Mucosa of gallbladder (tissue), 1 donor: ENCODE results near the gene BBS12. TPM values are rescaled to one million over a fixed set of nuclear protein-coding genes. Genes with fewer than 3 reads are reported as not detected.

Experiments used
- DNase-seq: peaks from one replicate; pipeline ENCODE4 v3.0.0-alpha.2; 2020; ENCODE audit warnings: low spot score
- total RNA-seq: library from RNA; stranded (reverse); gene quantifications from one replicate; pipeline ENCODE4 v1.2.1, GENCODE V29; 2021
- donor health status: DM: no; HTN: no; CAD: no.

The BBS12 gene
- 4.1 TPM for total RNA-seq

DNA sequence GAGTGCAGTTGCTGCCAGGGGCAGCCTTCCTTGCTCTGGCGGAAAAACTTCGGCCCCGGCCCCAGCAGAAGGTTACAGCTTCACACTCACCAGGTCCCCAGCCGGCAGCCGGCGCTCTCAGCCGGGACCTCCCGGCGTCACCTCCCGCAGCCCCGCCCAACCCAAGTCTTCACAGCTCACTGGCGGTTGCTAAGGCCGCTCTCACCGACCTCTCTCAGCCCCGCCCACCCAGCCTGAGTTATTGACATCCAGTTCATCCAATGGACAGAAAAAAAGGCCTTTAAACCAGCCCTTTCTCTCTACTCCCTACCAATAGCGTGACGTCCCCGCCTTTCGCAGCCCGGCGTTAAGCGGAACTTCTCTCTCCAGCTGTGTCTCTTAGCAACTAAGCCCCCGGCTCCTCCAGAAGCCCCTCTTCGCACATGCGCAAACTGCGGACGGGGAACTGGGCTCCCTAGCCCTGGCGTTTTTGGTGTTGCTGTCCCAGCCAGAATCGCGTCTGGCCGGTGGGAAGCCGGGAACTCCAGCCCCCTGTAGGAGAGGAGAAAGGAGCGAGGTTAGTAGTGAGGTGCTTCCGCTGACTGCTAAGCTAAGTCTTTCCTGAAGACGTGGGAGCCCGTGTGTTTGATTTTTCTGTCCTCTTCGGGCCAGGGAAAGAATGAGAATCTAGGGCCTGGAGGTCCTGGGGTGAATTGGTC, at the start of gene BBS12:
Gene BBS12 (plus strand): TSS at position 376 of the 698 bp plus-strand sequence. CDS start 9,189 bp downstream, outside the sequence.
- peak; percentile 99 for DNase-seq

- no peak for DNase-seq
These were observed 45.8 kb upstream of the BBS12 start for GRCh38 chr4:122686691-122687090.

DNA sequence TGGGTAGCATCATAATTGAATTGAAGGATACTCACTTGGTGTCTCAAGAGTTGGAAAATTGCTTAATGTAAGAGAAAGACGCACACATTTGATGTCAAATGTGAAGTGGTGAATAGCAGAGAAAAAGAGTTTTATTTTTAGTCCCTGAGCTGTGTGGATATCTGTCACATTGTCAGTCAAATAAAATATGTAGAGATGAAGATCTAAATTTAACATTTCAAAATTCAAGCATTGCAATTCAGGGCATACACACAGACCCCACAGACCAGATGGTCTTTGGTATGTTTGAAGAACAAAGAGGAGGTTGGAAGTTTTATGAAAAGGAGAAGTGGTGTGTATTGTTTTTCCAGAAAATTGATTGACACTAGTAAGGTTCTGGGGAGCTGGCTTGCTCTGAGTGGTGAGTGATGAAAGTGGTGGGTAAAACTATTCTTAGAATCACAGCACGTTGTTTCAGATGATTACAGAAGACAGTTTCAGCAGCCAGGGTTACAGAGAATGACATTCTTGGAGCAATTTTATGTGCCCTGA, 44.9 kb upstream of the BBS12 start:
- DNase-seq = no peak

- no peak for DNase-seq
These were observed 43.9 kb upstream of the BBS12 start for GRCh38 chr4:122688529-122689140.

DNA sequence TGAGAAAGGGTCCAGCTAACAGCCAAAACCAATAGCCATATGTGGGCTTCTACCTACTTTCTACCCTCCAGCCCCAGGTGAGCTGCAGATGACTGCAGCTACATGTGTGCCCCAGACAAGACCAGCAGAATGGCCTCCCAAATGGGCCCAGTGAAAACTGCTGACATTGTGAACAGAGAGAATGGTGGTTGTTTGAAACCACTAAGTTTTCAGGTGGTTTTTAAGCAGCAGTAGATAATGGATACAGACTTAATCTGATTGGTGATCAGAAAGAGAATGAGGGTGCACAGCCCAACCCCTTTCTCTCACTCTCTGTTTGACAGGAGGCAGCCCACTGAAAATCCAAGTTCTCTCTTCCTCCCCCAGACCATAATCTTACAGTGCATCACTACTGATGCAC, 42.5 kb upstream of the BBS12 start:
- DNase-seq = no peak

- DNase-seq = no peak
These were observed 40.5 kb upstream of the BBS12 start for GRCh38 chr4:122691988-122692387.

DNA sequence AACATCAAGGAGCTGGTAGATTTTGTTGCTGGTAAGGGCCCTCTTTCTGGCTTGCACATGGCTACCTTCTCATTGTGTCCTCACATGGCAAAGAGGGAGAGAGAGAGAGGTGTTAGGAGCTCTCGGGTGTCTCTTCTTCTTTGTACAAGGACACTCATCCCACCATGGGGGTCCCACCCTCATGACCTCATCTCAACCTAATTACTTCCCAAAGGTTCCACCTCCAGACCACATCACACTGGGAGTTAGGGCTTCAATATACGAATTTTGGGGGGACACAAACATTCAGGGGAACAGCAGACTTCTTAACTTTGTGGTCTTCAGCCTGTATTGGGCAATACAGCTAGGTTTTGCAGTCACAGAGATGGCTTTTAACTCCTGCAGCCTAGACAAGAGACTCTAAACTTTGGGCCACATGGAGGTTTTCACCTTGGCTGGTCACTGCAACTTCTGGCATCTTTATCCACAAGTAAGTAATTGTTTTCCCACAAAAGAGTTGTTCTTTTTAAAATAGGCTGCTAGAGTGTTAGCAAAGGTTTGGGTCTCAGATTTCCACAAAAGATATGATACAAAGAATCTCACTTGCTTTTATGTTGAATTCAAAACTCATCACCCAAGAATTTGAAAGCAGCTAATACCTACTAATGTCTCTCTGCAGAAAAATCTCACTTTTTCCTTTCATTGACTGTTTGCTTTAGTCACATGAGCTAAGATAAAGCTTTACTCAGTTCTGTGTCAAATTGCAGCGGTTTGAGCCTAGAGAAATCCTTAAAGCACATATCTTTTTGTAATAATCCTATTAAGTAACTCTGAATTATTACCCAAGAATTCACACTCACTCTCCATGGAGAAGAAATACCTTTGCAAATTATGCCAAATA, 39.6 kb upstream of the BBS12 start:
- no peak for DNase-seq

GRCh38 chr4:122695226-122695625, 37.3 kb upstream of the BBS12 start:
- no peak for DNase-seq

DNA sequence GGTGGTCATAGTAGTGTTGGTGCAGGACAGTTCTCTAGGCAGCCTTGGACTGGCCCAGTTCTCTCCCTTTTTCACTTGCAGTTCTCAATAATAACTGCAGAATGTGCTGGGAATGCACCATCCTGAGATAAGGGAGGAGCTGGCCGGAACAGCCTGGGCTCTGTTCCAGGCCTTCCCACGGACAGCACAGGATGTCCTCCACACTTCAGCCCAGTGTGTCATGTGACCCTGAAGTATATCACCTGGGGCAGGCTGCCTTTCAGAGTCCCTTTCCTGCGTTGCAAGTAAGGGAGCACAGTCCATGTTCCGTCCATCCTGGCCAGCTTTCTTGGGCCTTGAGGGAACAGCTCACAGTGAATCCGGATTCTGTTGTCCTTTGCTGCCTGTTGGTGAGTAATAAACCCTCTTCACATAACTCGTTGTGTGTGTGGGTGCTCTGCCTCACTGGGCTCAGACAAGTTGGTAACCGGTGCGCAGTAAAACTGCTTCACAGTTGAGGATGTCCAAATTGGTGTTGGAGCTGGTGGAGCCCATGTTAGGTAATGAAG, 32.3 kb upstream of the BBS12 start:
- DNase-seq = peak; percentile 30

- DNase-seq = no peak
These were observed 31.4 kb upstream of the BBS12 start for GRCh38 chr4:122701061-122701460.

GRCh38 chr4:122701965-122702364, 30.5 kb upstream of the BBS12 start:
- DNase-seq = no peak

DNA sequence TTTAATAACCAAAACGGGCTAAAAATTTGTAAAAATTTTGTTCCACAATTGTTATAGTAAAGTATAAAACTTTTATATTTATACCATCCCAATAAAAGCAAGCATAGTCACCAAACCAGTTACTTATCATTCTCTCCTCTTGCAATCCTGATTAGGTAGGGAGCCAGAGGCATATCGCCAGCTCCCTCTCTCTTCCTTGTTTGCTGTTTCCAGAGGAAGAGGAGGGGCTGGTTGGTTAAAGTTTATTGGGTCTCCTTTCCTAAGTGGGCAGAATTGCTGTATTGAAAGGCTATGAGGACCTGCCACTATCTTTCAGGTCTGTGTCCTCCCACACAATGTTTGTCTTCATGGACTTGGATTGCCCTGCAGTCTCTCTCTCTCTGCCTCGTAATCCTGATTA, 29.6 kb upstream of the BBS12 start:
- no peak for DNase-seq

- no peak for DNase-seq
These were observed 28.6 kb upstream of the BBS12 start for GRCh38 chr4:122703868-122704267.

DNA sequence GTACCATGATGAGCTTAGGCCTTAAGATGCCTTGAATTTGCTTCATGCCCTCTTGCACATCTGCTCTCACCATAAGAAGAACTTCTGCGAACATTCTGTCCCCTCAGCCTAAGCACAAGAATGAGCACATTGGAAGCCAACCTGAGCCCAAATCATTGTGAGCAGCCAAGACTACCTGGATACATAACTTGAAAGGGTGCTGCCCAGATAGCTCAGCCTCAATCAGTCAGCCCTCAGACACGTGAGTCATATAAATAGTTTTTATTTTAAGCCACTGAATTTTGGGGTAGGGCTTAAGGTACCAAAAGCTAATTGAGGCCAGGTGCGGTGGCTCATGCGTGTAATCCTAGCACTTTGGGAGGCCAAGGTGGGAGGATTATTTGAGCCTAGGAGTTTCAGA, 27.5 kb upstream of the BBS12 start:
- no peak for DNase-seq

DNA sequence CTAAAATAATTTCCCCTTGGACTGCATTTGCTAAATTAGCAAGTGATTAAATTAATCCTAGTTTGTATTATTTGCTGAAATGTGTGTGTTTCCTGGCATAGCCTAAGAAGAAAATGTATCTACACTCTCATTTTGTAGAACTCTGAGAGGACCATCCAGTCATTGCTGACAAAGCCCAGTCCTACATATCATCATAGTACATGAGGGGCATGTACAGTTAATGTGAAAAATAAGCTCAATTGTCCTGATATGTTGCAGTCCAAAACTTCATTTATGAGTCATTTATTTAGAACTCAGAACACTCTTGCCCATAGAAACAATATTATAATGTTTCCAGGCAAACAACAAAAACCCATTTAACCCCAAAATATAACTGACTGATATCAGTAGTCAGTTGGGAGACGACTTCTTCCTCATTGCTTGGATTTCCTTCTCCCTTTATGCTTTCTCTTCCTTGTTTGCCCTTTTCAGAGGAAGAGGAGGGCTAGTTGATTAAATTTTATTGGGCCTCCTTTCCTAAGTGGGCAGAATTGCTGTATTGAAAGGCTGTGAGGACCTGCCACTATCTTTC, 26.9 kb upstream of the BBS12 start:
- no peak for DNase-seq

DNA sequence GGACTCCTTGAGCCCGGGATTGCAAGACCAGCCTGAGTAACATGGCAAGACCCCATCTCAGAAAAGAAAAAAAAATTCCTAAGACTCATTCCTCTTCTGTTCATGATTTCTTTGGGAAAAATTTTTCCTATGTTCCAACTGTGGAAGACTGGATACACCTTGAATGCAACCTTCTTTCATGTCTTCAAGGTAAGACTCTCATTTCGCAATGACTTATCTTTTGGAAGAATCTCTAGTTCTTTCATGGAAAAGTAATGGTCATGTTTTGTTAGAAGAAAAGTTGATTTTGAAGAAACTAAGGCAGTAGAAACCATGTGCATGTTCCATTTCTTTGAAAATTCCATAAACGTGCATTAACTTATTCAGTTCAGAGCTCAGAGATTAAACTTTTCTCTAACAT, 26.0 kb upstream of the BBS12 start:
- DNase-seq = no peak

GRCh38 chr4:122707497-122707896, 25.0 kb upstream of the BBS12 start:
- no peak for DNase-seq

DNA sequence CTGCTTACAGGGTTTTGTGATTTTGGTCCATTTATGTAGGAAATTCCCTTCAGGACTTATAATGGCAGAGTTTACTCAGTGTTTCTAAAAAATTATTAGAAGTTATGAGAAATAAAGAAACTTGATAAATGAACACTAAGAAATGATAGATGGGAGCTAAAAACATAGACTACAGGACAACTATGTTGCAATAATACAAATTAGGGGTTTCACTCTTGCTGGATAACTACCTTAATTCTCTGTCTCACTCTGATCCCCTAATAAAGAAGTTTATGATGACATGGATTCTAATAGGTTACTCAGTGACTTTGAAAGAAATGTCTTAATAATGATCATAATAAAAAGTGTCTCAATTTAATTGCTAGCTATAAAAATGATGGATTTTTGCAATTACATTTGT, 23.3 kb upstream of the BBS12 start:
- no peak for DNase-seq

DNA sequence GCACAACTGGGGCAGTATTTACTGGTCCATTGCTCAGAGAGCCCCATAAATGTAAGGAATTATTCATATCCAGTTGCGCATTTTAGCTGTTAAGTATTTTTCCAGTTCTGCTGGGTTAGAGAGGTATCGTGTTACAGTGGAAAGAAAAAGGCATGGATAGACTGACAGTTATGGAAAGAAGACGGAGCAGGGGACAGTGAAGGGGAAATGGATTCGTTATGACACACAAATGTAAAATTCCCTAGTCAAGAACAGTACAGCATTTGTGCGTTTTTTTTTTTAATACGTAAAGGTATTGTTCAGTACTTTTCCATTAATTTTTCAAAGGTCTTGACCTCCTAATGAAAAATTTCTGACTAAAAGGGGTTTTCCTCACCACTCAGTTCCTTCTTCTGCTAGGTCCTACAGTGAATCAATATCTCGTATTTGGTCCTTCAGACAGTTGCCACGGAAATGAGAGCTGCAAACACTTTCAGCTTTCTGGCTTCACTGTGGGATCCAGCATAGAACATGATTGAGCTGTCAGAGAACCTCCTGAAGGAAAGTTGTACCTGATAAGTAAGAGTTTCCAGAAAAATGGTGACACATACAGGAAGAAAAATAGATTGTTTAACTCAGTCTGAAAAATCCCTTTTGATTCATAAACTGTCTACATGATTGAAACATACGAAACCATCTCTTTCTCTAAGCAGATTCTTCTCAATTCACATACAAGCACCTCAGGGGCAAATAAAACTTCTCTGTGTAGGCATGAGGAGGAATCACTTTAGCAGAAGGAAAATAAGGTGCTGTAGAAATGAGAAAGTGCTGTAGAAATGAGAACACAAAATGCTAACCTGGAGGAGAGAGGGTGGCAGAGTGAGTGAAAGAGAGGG, 21.8 kb upstream of the BBS12 start:
- DNase-seq = no peak

DNA sequence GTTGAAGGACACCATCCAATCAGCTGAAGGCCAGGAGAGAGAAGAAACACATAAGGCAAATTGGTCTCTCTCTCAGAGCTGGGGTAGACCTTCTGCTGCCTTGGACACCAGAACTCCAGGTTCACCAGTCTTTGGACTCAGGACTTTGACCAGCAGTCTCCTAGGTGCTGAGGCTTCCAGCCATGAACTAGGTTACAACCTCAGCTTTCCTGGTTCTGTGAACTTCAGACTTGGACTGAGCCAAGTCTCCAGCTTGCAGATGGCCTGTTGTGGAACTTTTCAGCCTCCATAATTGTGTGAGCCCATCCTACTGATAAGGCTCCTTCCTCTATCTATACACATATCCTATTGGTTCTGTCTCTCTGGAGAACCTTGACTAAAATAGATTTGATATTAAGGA, 20.6 kb upstream of the BBS12 start:
- DNase-seq = no peak

DNA sequence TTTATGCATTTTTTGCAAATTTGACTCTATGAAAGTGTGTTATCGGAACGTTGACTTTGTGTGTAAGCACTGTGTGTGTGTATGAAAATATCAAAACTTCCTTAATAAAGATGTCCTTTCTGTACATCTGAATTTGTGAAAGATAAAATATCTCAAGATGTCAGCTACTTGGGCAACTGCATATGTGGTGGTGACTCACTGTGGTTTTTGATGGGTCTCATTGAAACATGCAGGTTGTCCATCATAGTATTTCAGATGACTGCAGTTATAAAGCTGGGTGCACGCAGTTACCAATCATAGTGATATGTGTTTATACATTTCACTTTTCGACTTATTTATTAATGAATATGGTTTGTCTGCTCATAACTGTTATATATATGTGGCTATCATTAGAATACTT, 19.7 kb upstream of the BBS12 start:
- no peak for DNase-seq
